OCI-LY1 (cell line): ENCODE results near the gene PLP1.

Experiments
- EZH2 ChIP-seq: fragments of 200-600 bp; sonication (generic), shearing (Covaris generic); IDR thresholded peaks from 2 replicates; pipeline ENCODE4 v1.8.0; 2017; ENCODE audit warnings: borderline replicate concordance, mixed run types, mild to moderate bottlenecking, antibody characterized with exemption, low read length, moderate library complexity, mixed read lengths
- TF ChIP-seq, protein P1 (sequence below): fragments of 200-600 bp; sonication (generic), shearing (Covaris generic); IDR thresholded peaks from 2 replicates; pipeline ENCODE4 v1.5.1; 2017; ENCODE audit warnings: mild to moderate bottlenecking, antibody characterized with exemption, low read length, moderate library complexity, mixed read lengths

DNA sequence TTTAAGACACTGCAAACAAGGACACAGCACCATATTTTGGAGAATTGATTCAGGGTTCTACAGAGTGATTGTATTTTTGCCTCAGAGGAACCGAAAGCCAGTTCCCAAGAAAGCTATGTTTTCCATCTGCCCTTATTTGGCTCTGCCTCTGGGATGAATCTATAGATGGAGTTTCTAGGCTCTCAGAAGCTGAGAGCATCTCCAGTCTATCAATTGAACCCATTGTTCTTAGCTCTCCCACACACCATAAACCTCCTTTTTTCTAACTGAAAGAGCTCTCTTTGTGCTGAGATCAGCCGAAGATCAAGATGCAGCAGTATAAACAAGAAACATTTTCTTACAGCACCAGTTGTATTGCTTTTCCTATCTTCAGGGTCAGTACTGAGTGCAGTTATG is 16.9 kb downstream of the PLP1 start:
- TF ChIP-seq, protein P1, sequence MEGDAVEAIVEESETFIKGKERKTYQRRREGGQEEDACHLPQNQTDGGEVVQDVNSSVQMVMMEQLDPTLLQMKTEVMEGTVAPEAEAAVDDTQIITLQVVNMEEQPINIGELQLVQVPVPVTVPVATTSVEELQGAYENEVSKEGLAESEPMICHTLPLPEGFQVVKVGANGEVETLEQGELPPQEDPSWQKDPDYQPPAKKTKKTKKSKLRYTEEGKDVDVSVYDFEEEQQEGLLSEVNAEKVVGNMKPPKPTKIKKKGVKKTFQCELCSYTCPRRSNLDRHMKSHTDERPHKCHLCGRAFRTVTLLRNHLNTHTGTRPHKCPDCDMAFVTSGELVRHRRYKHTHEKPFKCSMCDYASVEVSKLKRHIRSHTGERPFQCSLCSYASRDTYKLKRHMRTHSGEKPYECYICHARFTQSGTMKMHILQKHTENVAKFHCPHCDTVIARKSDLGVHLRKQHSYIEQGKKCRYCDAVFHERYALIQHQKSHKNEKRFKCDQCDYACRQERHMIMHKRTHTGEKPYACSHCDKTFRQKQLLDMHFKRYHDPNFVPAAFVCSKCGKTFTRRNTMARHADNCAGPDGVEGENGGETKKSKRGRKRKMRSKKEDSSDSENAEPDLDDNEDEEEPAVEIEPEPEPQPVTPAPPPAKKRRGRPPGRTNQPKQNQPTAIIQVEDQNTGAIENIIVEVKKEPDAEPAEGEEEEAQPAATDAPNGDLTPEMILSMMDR, result no peak
- TF ChIP-seq EZH2, result no peak
